Parietal lobe (tissue), 1 donor: Measurements from ENCODE around the gene ZNF175. TPM values are rescaled to one million over a fixed set of nuclear protein-coding genes. Genes with fewer than 3 reads are reported as not detected.

Experiments used
- total RNA-seq: library from RNA; depleted of rRNA; stranded (reverse); fragments of >200 nt; gene quantifications from one replicate; pipeline ENCODE4 v1.2.3, GENCODE V29; 2014

The ZNF175 gene
- total RNA-seq: 11.6 TPM

DNA sequence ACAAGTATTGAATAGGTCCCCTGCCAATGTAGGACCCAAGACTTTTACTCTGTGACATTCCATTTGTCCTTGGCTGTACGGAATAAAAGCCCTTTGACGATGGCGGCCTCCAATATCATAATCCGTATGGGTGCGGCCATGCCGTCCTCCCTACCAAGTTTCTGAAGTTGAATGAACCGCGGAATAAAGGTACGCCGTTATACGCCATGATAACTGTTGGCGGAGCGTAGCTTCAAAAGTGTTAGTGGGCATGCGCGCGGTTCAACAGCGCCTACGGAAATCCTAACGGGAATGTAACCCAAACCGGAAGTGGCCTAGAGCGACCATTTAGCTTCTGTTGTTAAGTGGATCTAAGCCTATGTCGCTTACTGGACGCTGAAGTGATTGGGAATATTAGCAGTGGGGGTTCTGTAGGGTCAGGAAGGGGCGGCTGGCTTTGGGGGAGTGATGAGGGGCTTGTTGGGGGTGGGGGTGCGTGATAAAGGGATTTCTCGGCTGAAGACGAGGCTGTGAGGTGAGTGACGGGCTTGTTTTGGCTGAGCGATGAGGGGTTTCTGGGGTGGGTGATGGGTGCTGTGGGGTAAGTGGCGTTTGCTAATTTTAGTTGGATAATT lies at the start of gene ZNF175:
ZNF175 (plus strand) TSS at position 322 of the 614 bp plus-strand sequence. CDS start 2,047 bp downstream, outside the sequence.

DNA sequence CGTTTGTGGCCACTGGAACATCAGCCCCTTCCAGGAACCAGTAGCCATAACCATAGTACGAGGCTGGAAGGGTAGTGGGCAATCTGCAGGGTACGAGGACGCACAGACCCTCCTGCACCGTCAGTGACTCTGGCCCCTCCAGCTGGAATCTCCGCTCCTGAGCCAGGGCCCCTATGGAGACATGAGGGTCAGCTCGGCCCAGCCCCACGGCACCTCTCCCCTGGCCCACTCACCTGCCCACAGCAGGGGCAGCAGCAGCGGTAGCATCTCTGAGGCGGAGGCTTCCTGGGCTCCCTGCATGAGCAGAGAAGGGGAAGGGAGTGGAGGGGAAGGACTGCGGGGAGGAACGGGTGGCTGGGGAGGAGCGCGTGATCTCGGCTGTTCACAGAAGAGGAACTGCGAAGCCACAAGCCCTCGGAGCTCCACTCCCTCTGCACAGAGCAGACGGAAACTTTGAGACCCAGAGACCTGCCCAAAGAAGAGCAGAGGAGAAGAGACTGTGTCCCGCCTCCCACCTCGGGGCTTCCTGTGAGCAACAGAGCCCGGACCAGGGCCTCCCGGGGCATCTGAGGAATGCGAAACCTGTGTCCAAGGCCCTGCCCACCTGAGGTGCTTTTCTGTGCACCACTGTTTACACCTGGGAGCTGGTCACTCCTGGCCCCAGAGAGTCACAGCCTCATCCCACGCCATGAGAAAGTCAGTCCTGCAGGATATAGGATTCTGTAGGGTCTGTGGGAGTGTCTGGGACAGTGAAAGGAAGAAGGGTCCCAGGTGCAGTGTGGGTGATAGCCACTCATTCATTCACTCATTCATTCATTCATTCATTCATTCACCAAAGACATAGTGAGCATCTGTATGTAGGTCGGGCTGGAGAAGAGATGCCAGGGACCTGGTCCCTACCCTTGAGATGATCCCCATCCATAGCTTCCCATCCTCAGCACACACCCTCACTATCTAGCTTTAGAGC lies 39.5 kb upstream of the ZNF175 start, which contains the start of gene SIGLEC6:
SIGLEC6 (minus strand) TSS at position 322 of the 967 bp plus-strand sequence; CDS start at position 300, 22 bp downstream.

DNA sequence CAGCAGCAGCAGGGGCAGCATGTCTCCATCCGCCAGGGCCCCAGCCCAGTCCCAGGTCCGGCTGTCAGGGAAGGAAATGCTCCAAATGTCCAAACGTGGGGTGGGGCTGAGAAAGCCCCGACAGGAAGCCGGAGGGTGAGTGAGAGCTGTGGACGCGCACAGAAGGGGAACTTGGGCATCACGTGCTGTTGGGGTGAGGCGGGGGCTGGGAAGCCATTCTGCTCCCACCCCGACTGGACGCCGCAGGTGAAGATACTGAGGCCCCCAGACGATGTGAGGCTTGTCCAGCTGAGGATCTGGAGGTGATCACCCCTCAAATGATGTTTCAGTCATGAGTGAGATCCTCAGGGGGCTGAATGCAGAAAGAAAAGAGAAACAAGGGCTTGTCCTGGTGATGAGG lies 59.2 kb downstream of the ZNF175 start, which contains the start of gene SIGLEC5:
SIGLEC5 (minus strand) TSS at position 87 of the 400 bp plus-strand sequence; CDS start at position 21, 66 bp downstream.

Other genes with a start within 250 kb of the ZNF175 start
- 0.63 TPM for gene VSIG10L, start 229.1 kb upstream of the ZNF175 start, total RNA-seq
- 36.0 TPM for gene ETFB, start 204.9 kb upstream of the ZNF175 start, total RNA-seq
- gene CLDND2, start 202.3 kb upstream of the ZNF175 start, total RNA-seq: not detected
- 0.63 TPM for gene NKG7, start 198.6 kb upstream of the ZNF175 start, total RNA-seq
- not detected for gene LIM2, start 183.3 kb upstream of the ZNF175 start, total RNA-seq
- gene C19orf84, start 180.7 kb upstream of the ZNF175 start, total RNA-seq: not detected
- gene SIGLEC10, start 153.6 kb upstream of the ZNF175 start, total RNA-seq: 1.9 TPM
- gene SIGLEC8, start 112.8 kb upstream of the ZNF175 start, total RNA-seq: 0.63 TPM
- gene CEACAM18, start 92.7 kb upstream of the ZNF175 start, total RNA-seq: not detected
- not detected for gene SIGLEC12, start 69.5 kb upstream of the ZNF175 start, total RNA-seq
- not detected for gene SIGLEC6, start 39.6 kb upstream of the ZNF175 start, total RNA-seq
- gene SIGLEC5, start 59.1 kb downstream of the ZNF175 start, total RNA-seq: not detected
- gene SIGLEC14, start 75.5 kb downstream of the ZNF175 start, total RNA-seq: 0.63 TPM
- 11.3 TPM for gene SPACA6, start 122.0 kb downstream of the ZNF175 start, total RNA-seq
- gene HAS1, start 152.7 kb downstream of the ZNF175 start, total RNA-seq: 1.3 TPM
- gene FPR1, start 180.6 kb downstream of the ZNF175 start, total RNA-seq: 4.7 TPM
- not detected for gene FPR2, start 189.9 kb downstream of the ZNF175 start, total RNA-seq
- gene FPR3, start 223.9 kb downstream of the ZNF175 start, total RNA-seq: not detected